HCT116 (cell line): ENCODE measurements around the gene GAPDH. TPM values are rescaled to one million over a fixed set of nuclear protein-coding genes. Genes with fewer than 3 reads are reported as not detected.

Experiments used
- ATAC-seq: fragments of 200-7000 bp; cut with Tn5 transposase; 2 replicates; pipeline ENCODE4 v1.9.1; 2020; ENCODE audit warnings: mild to moderate bottlenecking, moderate library complexity
- BruUV-seq: library from RNA; stranded (reverse); fragments of 400-500 nt; replicated peaks from 2 replicates; lab custom pipeline; 2021; lab: Mats Ljungman, UMichigan
- CTCF ChIA-PET: fragments of 300-600 bp; sonication (Branson Sonifier 250); formaldehyde crosslinking; loops from one replicate; lab custom pipeline; 2021; ENCODE audit warnings: antibody characterized with exemption; lab: Charles Lee
- POLR2A ChIA-PET: fragments of 300-600, 350-600 bp; sonication (Branson Sonifier 250); formaldehyde crosslinking; loops from one replicate; lab custom pipeline; 2021; ENCODE audit warnings: antibody characterized with exemption; lab: Charles Lee
- RAD21 ChIA-PET, 2 experiments: fragments of 300-600 bp; sonication (Branson Sonifier 250); formaldehyde crosslinking; loops; one replicate each; lab custom pipeline; 2023; ENCODE audit warnings: low total read pairs in 2 of 2; ENCODE audit not compliant: uncharacterized antibody in 2 of 2, unreplicated experiment in 2 of 2, low non-redundant PET in 1 of 2; lab: Charles Lee
- DNase-seq: peaks from one replicate; pipeline ENCODE4 v3.0.0-alpha.2; 2010; ENCODE audit warnings: low read depth, low spot score
- H2AFZ ChIP-seq: fragments of 200-600 bp; shearing (Covaris generic), sonication (generic); 2 replicates; pipeline ENCODE4 v1.6.1; 2017; ENCODE audit warnings: low read depth, mixed run types, mixed read lengths, antibody characterized with exemption, low read length; ENCODE audit not compliant: poor library complexity, severe bottlenecking
- H3K27ac ChIP-seq: 2 replicates; pipeline ENCODE4 v1.5.1; 2012; ENCODE audit warnings: low read depth, low read length
- H3K27me3 ChIP-seq: fragments of 200-600 bp; sonication (generic); 2 replicates; pipeline ENCODE4 v1.6.1; 2016; ENCODE audit warnings: mixed run types, low read length, mixed read lengths; ENCODE audit not compliant: insufficient read depth
- H3K36me3 ChIP-seq, 2 experiments: fragments of 200-500 bp in 1 of 2; fragments of 200-600 bp in 1 of 2; sonication (Bioruptor generic) in 1 of 2; sonication (generic) in 1 of 2; 2 replicates each; pipeline versions ENCODE4 v1.5.1 to v1.6.1; 2014 to 2016; ENCODE audit warnings: low read length in 2 of 2, inconsistent platforms in 1 of 2, mixed read lengths in 1 of 2, mixed run types in 1 of 2; ENCODE audit not compliant: insufficient read depth in 2 of 2, control insufficient read depth in 1 of 2
- H3K4me1 ChIP-seq, 2 experiments: fragments of 200-600 bp in 1 of 2; sonication (generic) in 1 of 2; 2 replicates each; pipeline versions ENCODE4 v1.5.1 to v1.6.1; 2012 to 2017; ENCODE audit warnings: low read length in 2 of 2, inconsistent platforms in 1 of 2, mild to moderate bottlenecking in 1 of 2, mixed read lengths in 1 of 2, mixed run types in 1 of 2, moderate library complexity in 1 of 2; ENCODE audit not compliant: insufficient read depth in 2 of 2, control insufficient read depth in 1 of 2
- H3K4me2 ChIP-seq: fragments of 200-600 bp; sonication (generic); 2 replicates; pipeline ENCODE4 v1.6.1; 2017; ENCODE audit warnings: mixed run types, low read length, mixed read lengths
- H3K4me3 ChIP-seq, 2 experiments: fragments of 200-600 bp in 1 of 2; sonication (generic) in 1 of 2; replicated peaks in 1 of 2; 2 replicates each; pipeline ENCODE4 v1.5.1; 2011 to 2016; ENCODE audit warnings: low read length in 2 of 2, control low read depth in 1 of 2, low read depth in 1 of 2, mild to moderate bottlenecking in 1 of 2, mixed read lengths in 1 of 2, mixed run types in 1 of 2
- H3K79me2 ChIP-seq: fragments of 200-600 bp; sonication (generic); 2 replicates; pipeline ENCODE4 v1.6.1; 2017; ENCODE audit warnings: mild to moderate bottlenecking, mixed run types, low read length, moderate library complexity, mixed read lengths; ENCODE audit not compliant: insufficient read depth
- H3K9ac ChIP-seq: fragments of 200-600 bp; sonication (generic); 2 replicates; pipeline ENCODE4 v1.6.1; 2016; ENCODE audit warnings: low read length, mixed read lengths
- H3K9me2 ChIP-seq: fragments of 200-600 bp; sonication (generic), shearing (Covaris generic); 2 replicates; pipeline ENCODE4 v1.6.1; 2017; ENCODE audit warnings: mixed run types, mild to moderate bottlenecking, moderate library complexity; ENCODE audit not compliant: insufficient read depth
- H3K9me3 ChIP-seq, 2 experiments: fragments of 200-500 bp in 1 of 2; fragments of 200-600 bp in 1 of 2; sonication (Bioruptor generic) in 1 of 2; sonication (generic) in 1 of 2; 2 replicates each; pipeline ENCODE4 v1.6.1; 2014 to 2017; ENCODE audit warnings: low read length in 2 of 2, mixed read lengths in 2 of 2, inconsistent platforms in 1 of 2, low read depth in 1 of 2, mild to moderate bottlenecking in 1 of 2, mixed run types in 1 of 2, moderate library complexity in 1 of 2; ENCODE audit not compliant: control insufficient read depth in 1 of 2, insufficient read depth in 1 of 2
- H4K20me1 ChIP-seq: fragments of 200-600 bp; sonication (generic), shearing (Covaris generic); 2 replicates; pipeline ENCODE4 v1.6.1; 2017; ENCODE audit warnings: mixed run types, mild to moderate bottlenecking, moderate library complexity; ENCODE audit not compliant: insufficient read depth
- EGR1 ChIP-seq: IDR thresholded peaks from 2 replicates; pipeline ENCODE4 v1.6.1; 2012; ENCODE audit warnings: low read depth
- EZH2phosphoT487 ChIP-seq: fragments of 200-600 bp; IDR thresholded peaks from 2 replicates; pipeline ENCODE4 v1.6.1; 2018; ENCODE audit warnings: antibody characterized with exemption, borderline replicate concordance
- intact Hi-C: fragments of 100-400 bp; cut with micrococcal nuclease; formaldehyde crosslinking; loops from 2 replicates; pipeline ENCODE4 v1.10.0; 2022
- total RNA-seq: library from RNA; stranded (reverse); gene quantifications from one replicate; pipeline ENCODE4 v1.2.1, GENCODE V29; 2021; ENCODE audit not compliant: unreplicated experiment
- TF ChIP-seq, protein P1 (sequence below): IDR thresholded peaks from 2 replicates; pipeline ENCODE4 v1.6.1; 2012; ENCODE audit warnings: low read depth

GAPDH gene
- total RNA-seq, 1 experiment from 2014 or later = 5,901 TPM

DNA sequence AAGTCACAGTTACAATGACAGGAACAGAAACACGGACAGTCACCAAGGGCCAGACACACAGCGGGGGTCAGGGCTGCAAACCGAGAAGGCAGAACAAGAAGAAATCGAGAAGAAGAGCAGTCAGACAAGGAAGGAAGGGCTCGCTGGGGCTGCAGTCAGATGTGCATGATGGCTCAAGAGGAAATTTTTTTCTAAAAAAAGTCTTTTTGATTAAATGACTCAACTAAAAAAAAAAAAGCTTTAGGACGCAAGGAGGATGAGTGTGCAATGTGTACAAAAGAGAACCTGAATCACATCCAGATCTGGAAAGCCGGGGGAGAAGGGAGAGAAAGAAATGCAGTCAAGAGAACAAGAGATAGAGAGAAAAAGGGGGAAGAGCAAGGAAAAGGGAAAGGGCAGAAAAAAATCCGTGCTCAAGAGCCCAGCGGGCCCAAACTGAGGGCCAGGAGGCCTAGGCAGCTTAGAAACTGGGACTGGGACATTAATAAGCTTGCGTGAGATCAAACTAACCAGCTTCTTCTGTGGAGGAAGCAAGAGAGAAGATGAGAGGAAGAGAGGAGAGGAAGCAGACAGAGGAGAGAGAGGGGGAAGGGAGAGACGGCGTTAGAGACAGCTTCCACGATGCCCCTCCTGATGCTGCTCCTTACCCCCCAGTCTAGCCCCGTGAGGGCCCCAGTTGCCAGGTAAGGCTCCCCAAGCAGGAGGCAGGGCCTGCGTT lies 14.8 kb downstream of the GAPDH start:
- H3K4me2 ChIP-seq = no peak overlapping the region
- no peak overlapping the region for H3K9ac ChIP-seq
- H3K9me2 ChIP-seq = no peaks in the 10 kb centered on the region
- no peaks in the 10 kb centered on the region for H3K27me3 ChIP-seq
- H3K36me3 ChIP-seq = no peaks in the 10 kb centered on the region
- no peak for DNase-seq
- BruUV-seq = no TSS peak
- RAD21 ChIA-PET = no interaction called here
- H3K27ac ChIP-seq = no peak overlapping the region
- intact Hi-C loops = no loop called here
- ATAC-seq = no peak
- CTCF ChIA-PET = interaction anchor here (1.1 kb wide), 1 partner anchor 11 kb away, joined by 3 read pairs; no protein-coding TSS in a partner anchor
- no peaks in the 10 kb centered on the region for H4K20me1 ChIP-seq
- no peak overlapping the region for H3K4me3 ChIP-seq
- no peaks in the 10 kb centered on the region for H3K79me2 ChIP-seq
- peaks cover 7 to 28% of the 10 kb centered on the region in 2 experiments for H3K4me1 ChIP-seq
- H3K9me3 ChIP-seq = no peaks in the 10 kb centered on the region
- TF ChIP-seq EGR1 = no peak
- no peak for TF ChIP-seq EZH2phosphoT487
- TF ChIP-seq, protein P1, sequence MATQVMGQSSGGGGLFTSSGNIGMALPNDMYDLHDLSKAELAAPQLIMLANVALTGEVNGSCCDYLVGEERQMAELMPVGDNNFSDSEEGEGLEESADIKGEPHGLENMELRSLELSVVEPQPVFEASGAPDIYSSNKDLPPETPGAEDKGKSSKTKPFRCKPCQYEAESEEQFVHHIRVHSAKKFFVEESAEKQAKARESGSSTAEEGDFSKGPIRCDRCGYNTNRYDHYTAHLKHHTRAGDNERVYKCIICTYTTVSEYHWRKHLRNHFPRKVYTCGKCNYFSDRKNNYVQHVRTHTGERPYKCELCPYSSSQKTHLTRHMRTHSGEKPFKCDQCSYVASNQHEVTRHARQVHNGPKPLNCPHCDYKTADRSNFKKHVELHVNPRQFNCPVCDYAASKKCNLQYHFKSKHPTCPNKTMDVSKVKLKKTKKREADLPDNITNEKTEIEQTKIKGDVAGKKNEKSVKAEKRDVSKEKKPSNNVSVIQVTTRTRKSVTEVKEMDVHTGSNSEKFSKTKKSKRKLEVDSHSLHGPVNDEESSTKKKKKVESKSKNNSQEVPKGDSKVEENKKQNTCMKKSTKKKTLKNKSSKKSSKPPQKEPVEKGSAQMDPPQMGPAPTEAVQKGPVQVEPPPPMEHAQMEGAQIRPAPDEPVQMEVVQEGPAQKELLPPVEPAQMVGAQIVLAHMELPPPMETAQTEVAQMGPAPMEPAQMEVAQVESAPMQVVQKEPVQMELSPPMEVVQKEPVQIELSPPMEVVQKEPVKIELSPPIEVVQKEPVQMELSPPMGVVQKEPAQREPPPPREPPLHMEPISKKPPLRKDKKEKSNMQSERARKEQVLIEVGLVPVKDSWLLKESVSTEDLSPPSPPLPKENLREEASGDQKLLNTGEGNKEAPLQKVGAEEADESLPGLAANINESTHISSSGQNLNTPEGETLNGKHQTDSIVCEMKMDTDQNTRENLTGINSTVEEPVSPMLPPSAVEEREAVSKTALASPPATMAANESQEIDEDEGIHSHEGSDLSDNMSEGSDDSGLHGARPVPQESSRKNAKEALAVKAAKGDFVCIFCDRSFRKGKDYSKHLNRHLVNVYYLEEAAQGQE = no peak
- H2AFZ ChIP-seq = no peak overlapping the region
- POLR2A ChIA-PET = interaction anchor here (8.9 kb wide), 1 partner anchor 12 kb away, joined by 84 read pairs; the partner anchor contains the start of gene GAPDH
